Measurements from ENCODE around the gene APH1A. TPM values are rescaled to one million over a fixed set of nuclear protein-coding genes. Genes with fewer than 3 reads are reported as not detected.
"Not testable (repeated sequence)": the region's sequence is repeated elsewhere in the genome, so short reads cannot be mapped to it uniquely, and the experiment has no call there.

Gene APH1A
- polyA plus RNA-seq (2013, experiment 1 of 4): 112 TPM
- polyA plus RNA-seq (2013, experiment 2 of 4): 116 TPM
- polyA plus RNA-seq (2013, experiment 3 of 4): 80.7 TPM
- 96.0 TPM for polyA plus RNA-seq (2013, experiment 4 of 4)

- no peaks in the 10 kb centered on the region for H3K27me3 ChIP-seq (ENCODE audit: control insufficient read depth, insufficient read depth, low read length, poor library complexity, severe bottlenecking)
- peaks cover 18% of the 10 kb centered on the region for H3K36me3 ChIP-seq (ENCODE audit: control insufficient read depth, insufficient read depth, low read length)
- peak within 1 kb of the TSS; percentile 89 for H3K4me3 ChIP-seq (ENCODE audit: insufficient read depth, low read depth, low read length)
- H3K27ac ChIP-seq (ENCODE audit: insufficient read depth, low read depth, low read length, poor library complexity, severe bottlenecking): peak within 1 kb of the TSS; percentile 86
- WGBS, 2 experiments: 1% methylated on average over 49 of the region's 49 CpGs
- no peaks in the 10 kb centered on the region for H3K9me3 ChIP-seq (ENCODE audit: control insufficient read depth, low read length)
- peaks cover 19% of the 10 kb centered on the region for H3K4me1 ChIP-seq (ENCODE audit: control insufficient read depth, insufficient read depth, low read length)
Measured at GRCh38 chr1:150268705-150269403, at the start of gene APH1A. Gene APH1A, minus strand, starts transcription at chr1:150269016. Its CDS starts 206 bp downstream, at chr1:150268810.

GRCh38 chr1:150314691-150315090 is 45.9 kb upstream of the APH1A start:
- H3K9me3 ChIP-seq (ENCODE audit: control insufficient read depth, low read length): not testable (repeated sequence)
- 86 to 95% methylated on average over 3 to 4 of the region's 4 CpGs for WGBS, 2 experiments

GRCh38 chr1:150311762-150312161 is 42.9 kb upstream of the APH1A start:
- Histone ChIP-seq H3K4me3 (ENCODE audit: insufficient read depth, low read depth, low read length) (no peak overlapping the region), H3K4me1 (ENCODE audit: control insufficient read depth, insufficient read depth, low read length) (no peaks in the 10 kb centered on the region), H3K27ac (ENCODE audit: insufficient read depth, low read depth, low read length, poor library complexity, severe bottlenecking) (no peak overlapping the region), H3K9me3 (ENCODE audit: control insufficient read depth, low read length) (no peaks in the 10 kb centered on the region), H3K36me3 (ENCODE audit: control insufficient read depth, insufficient read depth, low read length) (peaks cover 8% of the 10 kb centered on the region), H3K27me3 (ENCODE audit: control insufficient read depth, insufficient read depth, low read length, poor library complexity, severe bottlenecking) (no peaks in the 10 kb centered on the region)
- WGBS, 2 experiments: 85 to 96% methylated on average over 2 of the region's 2 CpGs

More at GRCh38 chr1:150314691-150315090, 45.9 kb upstream of the APH1A start:
- not testable (repeated sequence) for H3K36me3 ChIP-seq (ENCODE audit: control insufficient read depth, insufficient read depth, low read length); H3K4me1 ChIP-seq (ENCODE audit: control insufficient read depth, insufficient read depth, low read length); H3K27ac ChIP-seq (ENCODE audit: insufficient read depth, low read depth, low read length, poor library complexity, severe bottlenecking); H3K27me3 ChIP-seq (ENCODE audit: control insufficient read depth, insufficient read depth, low read length, poor library complexity, severe bottlenecking); H3K4me3 ChIP-seq (ENCODE audit: insufficient read depth, low read depth, low read length)

GRCh38 chr1:150309758-150310508 is 41.1 kb upstream of the APH1A start:
- H3K9me3 ChIP-seq (ENCODE audit: control insufficient read depth, low read length): no peaks in the 10 kb centered on the region
- H3K4me1 ChIP-seq (ENCODE audit: control insufficient read depth, insufficient read depth, low read length): no peaks in the 10 kb centered on the region
- H3K36me3 ChIP-seq (ENCODE audit: control insufficient read depth, insufficient read depth, low read length): peaks cover 8% of the 10 kb centered on the region
- H3K27me3 ChIP-seq (ENCODE audit: control insufficient read depth, insufficient read depth, low read length, poor library complexity, severe bottlenecking): no peaks in the 10 kb centered on the region
- H3K4me3 ChIP-seq (ENCODE audit: insufficient read depth, low read depth, low read length): no peak overlapping the region
- no peak overlapping the region for H3K27ac ChIP-seq (ENCODE audit: insufficient read depth, low read depth, low read length, poor library complexity, severe bottlenecking)
- WGBS, 2 experiments: 91 to 92% methylated on average over 10 of the region's 10 CpGs

GRCh38 chr1:150308585-150308984 is 39.8 kb upstream of the APH1A start:
- H3K9me3 ChIP-seq (ENCODE audit: control insufficient read depth, low read length); H3K4me3 ChIP-seq (ENCODE audit: insufficient read depth, low read depth, low read length); H3K4me1 ChIP-seq (ENCODE audit: control insufficient read depth, insufficient read depth, low read length); H3K27me3 ChIP-seq (ENCODE audit: control insufficient read depth, insufficient read depth, low read length, poor library complexity, severe bottlenecking); H3K27ac ChIP-seq (ENCODE audit: insufficient read depth, low read depth, low read length, poor library complexity, severe bottlenecking): not testable (repeated sequence)
- peaks cover 13% of the 10 kb centered on the region for H3K36me3 ChIP-seq (ENCODE audit: control insufficient read depth, insufficient read depth, low read length)
- WGBS, 2 experiments: 90 to 97% methylated on average over 9 of the region's 9 CpGs

- Histone ChIP-seq H3K27me3 (ENCODE audit: control insufficient read depth, insufficient read depth, low read length, poor library complexity, severe bottlenecking) (no peaks in the 10 kb centered on the region), H3K9me3 (ENCODE audit: control insufficient read depth, low read length) (no peaks in the 10 kb centered on the region), H3K27ac (ENCODE audit: insufficient read depth, low read depth, low read length, poor library complexity, severe bottlenecking) (no peak overlapping the region), H3K4me3 (ENCODE audit: insufficient read depth, low read depth, low read length) (no peak overlapping the region), H3K36me3 (ENCODE audit: control insufficient read depth, insufficient read depth, low read length) (peaks cover 32% of the 10 kb centered on the region), H3K4me1 (ENCODE audit: control insufficient read depth, insufficient read depth, low read length) (no peaks in the 10 kb centered on the region)
- WGBS, 2 experiments: 62 to 64% methylated on average over 2 of the region's 2 CpGs
Measured at GRCh38 chr1:150302902-150303301, 34.1 kb upstream of the APH1A start.

- Histone ChIP-seq H3K9me3 (ENCODE audit: control insufficient read depth, low read length) (no peaks in the 10 kb centered on the region), H3K27ac (ENCODE audit: insufficient read depth, low read depth, low read length, poor library complexity, severe bottlenecking) (no peak overlapping the region), H3K27me3 (ENCODE audit: control insufficient read depth, insufficient read depth, low read length, poor library complexity, severe bottlenecking) (no peaks in the 10 kb centered on the region), H3K4me3 (ENCODE audit: insufficient read depth, low read depth, low read length) (no peak overlapping the region), H3K4me1 (ENCODE audit: control insufficient read depth, insufficient read depth, low read length) (no peaks in the 10 kb centered on the region), H3K36me3 (ENCODE audit: control insufficient read depth, insufficient read depth, low read length) (peaks cover 32% of the 10 kb centered on the region)
- WGBS, 2 experiments: 78 to 82% methylated on average over 6 of the region's 6 CpGs
Measured at GRCh38 chr1:150302338-150302737, 33.5 kb upstream of the APH1A start.

GRCh38 chr1:150299716-150300115 is 30.9 kb upstream of the APH1A start:
- Histone ChIP-seq H3K4me1 (ENCODE audit: control insufficient read depth, insufficient read depth, low read length) (peaks cover under 1% of the 10 kb centered on the region), H3K27ac (ENCODE audit: insufficient read depth, low read depth, low read length, poor library complexity, severe bottlenecking) (no peak overlapping the region), H3K9me3 (ENCODE audit: control insufficient read depth, low read length) (no peaks in the 10 kb centered on the region), H3K36me3 (ENCODE audit: control insufficient read depth, insufficient read depth, low read length) (peaks cover 35% of the 10 kb centered on the region), H3K27me3 (ENCODE audit: control insufficient read depth, insufficient read depth, low read length, poor library complexity, severe bottlenecking) (no peaks in the 10 kb centered on the region), H3K4me3 (ENCODE audit: insufficient read depth, low read depth, low read length) (no peak overlapping the region)
- 93 to 95% methylated on average over 3 of the region's 3 CpGs for WGBS, 2 experiments

GRCh38 chr1:150295476-150295875 is 26.7 kb upstream of the APH1A start:
- H3K27ac ChIP-seq (ENCODE audit: insufficient read depth, low read depth, low read length, poor library complexity, severe bottlenecking): no peak overlapping the region
- 94 to 95% methylated on average over 2 of the region's 2 CpGs for WGBS, 2 experiments
- H3K27me3 ChIP-seq (ENCODE audit: control insufficient read depth, insufficient read depth, low read length, poor library complexity, severe bottlenecking): no peaks in the 10 kb centered on the region
- no peak overlapping the region for H3K4me3 ChIP-seq (ENCODE audit: insufficient read depth, low read depth, low read length)
- peaks cover 14% of the 10 kb centered on the region for H3K36me3 ChIP-seq (ENCODE audit: control insufficient read depth, insufficient read depth, low read length)
- H3K4me1 ChIP-seq (ENCODE audit: control insufficient read depth, insufficient read depth, low read length): peaks cover 4% of the 10 kb centered on the region
- H3K9me3 ChIP-seq (ENCODE audit: control insufficient read depth, low read length): no peaks in the 10 kb centered on the region
